Loucy (cell line): ENCODE results near the gene ASPHD1.

Source experiments
- H2AFZ ChIP-seq: fragments of 200-600 bp; sonication (generic); 2 replicates; pipeline ENCODE4 v1.6.0; 2016; ENCODE audit warnings: antibody characterized with exemption, mild to moderate bottlenecking, low read length, moderate library complexity
- H3F3A ChIP-seq: fragments of 200-600 bp; 2 replicates; pipeline ENCODE4 v1.6.0; 2016; ENCODE audit warnings: antibody characterized with exemption, low read depth, mild to moderate bottlenecking
- H3K27me3 ChIP-seq: fragments of 200-600 bp; sonication (generic); 2 replicates; pipeline ENCODE4 v1.6.1; 2014; ENCODE audit warnings: low read length, mild to moderate bottlenecking; ENCODE audit not compliant: insufficient read depth, poor library complexity, severe bottlenecking
- H3K36me3 ChIP-seq: fragments of 200-600 bp; sonication (generic); 2 replicates; pipeline ENCODE4 v1.6.1; 2016; ENCODE audit warnings: low read length; ENCODE audit not compliant: insufficient read depth
- H3K4me1 ChIP-seq: fragments of 200-600 bp; sonication (generic); 2 replicates; pipeline ENCODE4 v1.5.1; 2014; ENCODE audit warnings: low read length, mild to moderate bottlenecking; ENCODE audit not compliant: insufficient read depth, poor library complexity, severe bottlenecking
- H3K4me2 ChIP-seq: fragments of 200-600 bp; sonication (generic); 2 replicates; pipeline ENCODE4 v1.6.0; 2014; ENCODE audit warnings: antibody characterized with exemption, low read length, low read depth, mild to moderate bottlenecking; ENCODE audit not compliant: poor library complexity, severe bottlenecking
- H3K4me3 ChIP-seq: fragments of 200-600 bp; sonication (generic); 2 replicates; pipeline ENCODE4 v1.5.1; 2014; ENCODE audit warnings: low read length, mild to moderate bottlenecking, mixed read lengths; ENCODE audit not compliant: poor library complexity, severe bottlenecking
- H3K79me2 ChIP-seq: fragments of 200-600 bp; sonication (generic); 2 replicates; pipeline ENCODE4 v1.6.1; 2014; ENCODE audit warnings: low read length; ENCODE audit not compliant: insufficient read depth
- H3K9ac ChIP-seq: fragments of 200-600 bp; sonication (generic); 2 replicates; pipeline ENCODE4 v1.6.0; 2014; ENCODE audit warnings: mild to moderate bottlenecking, low read depth, low read length, moderate library complexity; ENCODE audit not compliant: poor library complexity, severe bottlenecking
- H3K9me2 ChIP-seq: fragments of 200-600 bp; sonication (generic); replicated peaks from 2 replicates; pipeline ENCODE4 v1.6.1; 2016; ENCODE audit warnings: low read depth, low read length, mixed read lengths
- H3K9me3 ChIP-seq: fragments of 200-600 bp; sonication (generic); 2 replicates; pipeline ENCODE4 v1.6.1; 2014; ENCODE audit warnings: mild to moderate bottlenecking, antibody characterized with exemption, low read length, low read depth; ENCODE audit not compliant: insufficient read depth
- H4K20me1 ChIP-seq: fragments of 200-600 bp; sonication (generic); 2 replicates; pipeline ENCODE4 v1.6.0; 2014; ENCODE audit warnings: antibody characterized with exemption, low read length, mild to moderate bottlenecking; ENCODE audit not compliant: insufficient read depth, poor library complexity, severe bottlenecking
- CTCF ChIP-seq: fragments of 200-600 bp; sonication (generic); conservative IDR thresholded peaks from 2 replicates; pipeline ENCODE4 v1.5.1; 2014; ENCODE audit warnings: mild to moderate bottlenecking, antibody characterized with exemption, low read length
- EZH2phosphoT487 ChIP-seq: fragments of 200-600 bp; IDR thresholded peaks from 2 replicates; pipeline ENCODE4 v1.6.1; 2018; ENCODE audit warnings: antibody characterized with exemption, mild to moderate bottlenecking, moderate library complexity, borderline replicate concordance

ASPHD1 gene

DNA sequence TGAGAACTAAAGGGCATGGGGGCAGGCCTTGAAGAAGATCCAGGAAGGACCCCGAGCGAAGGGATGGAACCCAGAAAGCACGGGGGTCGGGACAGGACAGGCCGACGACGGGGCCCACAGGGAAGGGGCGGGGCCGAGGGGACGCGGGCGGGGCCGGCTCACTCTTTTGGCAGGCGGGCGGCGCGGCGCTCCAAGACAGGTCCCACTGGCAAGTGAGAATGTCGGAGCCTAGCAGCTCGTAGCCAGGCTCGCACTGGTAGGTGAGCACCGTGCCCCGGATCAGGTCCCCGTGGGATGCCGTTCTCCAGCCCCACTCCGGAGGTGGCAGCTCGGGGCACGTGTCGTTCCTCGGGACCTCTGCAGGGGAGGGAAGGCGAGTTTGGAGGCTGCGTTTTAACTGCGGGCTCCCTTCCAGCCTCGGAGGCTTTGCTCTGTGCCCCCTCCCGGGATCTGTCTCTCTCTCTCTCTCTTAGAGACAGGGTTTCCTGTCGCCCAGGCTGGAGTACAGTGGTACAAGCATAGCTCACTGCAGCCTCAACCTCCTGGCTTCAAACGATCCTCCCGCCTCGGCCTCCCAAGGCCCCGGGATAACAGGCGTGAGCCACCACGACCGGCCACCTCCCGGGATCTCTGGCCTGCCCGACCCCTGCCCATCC is 23.6 kb upstream of the ASPHD1 start:
- no peak overlapping the region for H3K9ac ChIP-seq
- no peaks in the 10 kb centered on the region for H3K36me3 ChIP-seq
- no peak overlapping the region for H3K4me2 ChIP-seq
- no peak overlapping the region for H3K4me3 ChIP-seq
- H2AFZ ChIP-seq, result no peak overlapping the region
- no peaks in the 10 kb centered on the region for H3K9me2 ChIP-seq
- H3K27me3 ChIP-seq, result no peaks in the 10 kb centered on the region
- TF ChIP-seq CTCF, result no peak
- TF ChIP-seq EZH2phosphoT487, result no peak
- H3K4me1 ChIP-seq, result no peaks in the 10 kb centered on the region
- H3F3A ChIP-seq, result no peaks in the 10 kb centered on the region
- no peaks in the 10 kb centered on the region for H3K79me2 ChIP-seq
- H3K9me3 ChIP-seq, result no peaks in the 10 kb centered on the region
- H4K20me1 ChIP-seq, result no peaks in the 10 kb centered on the region

GRCh38 chr16:29877266-29877961 is 22.9 kb upstream of the ASPHD1 start:
- Histone ChIP-seq H3K79me2 (no peaks in the 10 kb centered on the region), H2AFZ (no peak overlapping the region), H3K36me3 (no peaks in the 10 kb centered on the region), H3K9ac (no peak overlapping the region), H3K4me3 (no peak overlapping the region), H3K27me3 (no peaks in the 10 kb centered on the region), H3K9me2 (no peaks in the 10 kb centered on the region), H3K4me2 (no peak overlapping the region), H3K9me3 (no peaks in the 10 kb centered on the region), H3K4me1 (no peaks in the 10 kb centered on the region), H4K20me1 (no peaks in the 10 kb centered on the region), H3F3A (no peaks in the 10 kb centered on the region)
- TF ChIP-seq EZH2phosphoT487 (no peak), CTCF (no peak)

- Histone ChIP-seq H3K4me3 (no peak overlapping the region), H3K4me2 (no peak overlapping the region), H3K4me1 (no peaks in the 10 kb centered on the region), H2AFZ (no peak overlapping the region), H3K9me3 (no peaks in the 10 kb centered on the region), H3K79me2 (no peaks in the 10 kb centered on the region), H3K9me2 (no peaks in the 10 kb centered on the region), H3K9ac (no peak overlapping the region), H4K20me1 (no peaks in the 10 kb centered on the region), H3K27me3 (no peaks in the 10 kb centered on the region), H3F3A (no peaks in the 10 kb centered on the region), H3K36me3 (no peaks in the 10 kb centered on the region)
- TF ChIP-seq EZH2phosphoT487, result no peak
Observed at GRCh38 chr16:29878172-29878571, 22.1 kb upstream of the ASPHD1 start.

DNA sequence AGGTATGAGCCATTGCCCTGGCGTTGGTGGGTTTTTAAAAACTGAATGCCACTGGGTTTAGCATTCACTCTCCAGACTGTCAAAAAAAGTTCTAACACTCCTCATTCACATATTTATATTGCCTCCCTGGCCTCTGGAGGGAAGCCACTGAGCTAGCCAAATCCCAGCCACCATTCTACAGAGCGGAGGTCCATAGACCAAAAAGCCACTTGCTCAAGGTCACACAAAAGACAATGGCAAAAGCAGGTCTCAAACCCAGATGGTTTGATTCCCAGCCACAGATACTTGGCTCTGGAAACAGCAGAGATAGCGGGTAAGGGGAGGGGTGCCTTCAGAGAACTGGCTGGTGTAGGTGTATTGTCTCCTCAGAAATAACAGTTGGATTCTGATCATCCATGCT is 19.2 kb upstream of the ASPHD1 start:
- Histone ChIP-seq H3K4me1 (no peaks in the 10 kb centered on the region), H3K4me2 (no peak overlapping the region), H3K9me2 (no peaks in the 10 kb centered on the region), H3K9me3 (no peaks in the 10 kb centered on the region), H3K27me3 (no peaks in the 10 kb centered on the region), H3K36me3 (no peaks in the 10 kb centered on the region), H3K4me3 (no peak overlapping the region), H4K20me1 (no peaks in the 10 kb centered on the region), H3F3A (no peaks in the 10 kb centered on the region), H3K9ac (no peak overlapping the region), H2AFZ (no peak overlapping the region), H3K79me2 (no peaks in the 10 kb centered on the region)
- TF ChIP-seq EZH2phosphoT487 (no peak), CTCF (no peak)
